IMR-90 (cell line): ENCODE data around the gene CCDC60. TPM values are rescaled to one million over a fixed set of nuclear protein-coding genes. Genes with fewer than 3 reads are reported as not detected.

Source experiments
- ATAC-seq: fragments of 200-7000 bp; cut with Tn5 transposase; 2 replicates; pipeline ENCODE4 v1.9.1; 2020; ENCODE audit warnings: low read depth, mild to moderate bottlenecking, moderate library complexity
- BruUV-seq: library from RNA; stranded (reverse); fragments of 400-500 nt; replicated peaks from 2 replicates; lab custom pipeline; 2021; lab: Mats Ljungman, UMichigan
- CTCF ChIA-PET: fragments of 300-600 bp; formaldehyde crosslinking; extraction: SDS; loops from one replicate; lab custom pipeline; 2021; ENCODE audit warnings: antibody characterized with exemption; lab: Yijun Ruan, JAX
- POLR2A ChIA-PET: fragments of 300-600 bp; sonication (Branson Sonifier 250); formaldehyde crosslinking; loops from one replicate; lab custom pipeline; 2022; ENCODE audit warnings: antibody characterized with exemption; ENCODE audit not compliant: unreplicated experiment; lab: Charles Lee
- DNase-seq: peaks from one replicate; pipeline ENCODE4 v3.0.0; 2013
- H2AFZ ChIP-seq: replicated peaks from 2 replicates; pipeline ENCODE3; 2013; ENCODE audit warnings: low read length, mild to moderate bottlenecking; ENCODE audit not compliant: poor library complexity
- H2AK5ac ChIP-seq: 2 replicates; pipeline ENCODE4 v1.6.1; 2013; ENCODE audit warnings: low read depth, low read length, inconsistent platforms
- H2AK9ac ChIP-seq: replicated peaks from 2 replicates; pipeline ENCODE3; 2013; ENCODE audit warnings: mild to moderate bottlenecking, low read depth, low read length, moderate library complexity; ENCODE audit not compliant: poor library complexity
- H2BK120ac ChIP-seq: 2 replicates; pipeline ENCODE4 v1.6.1; 2013; ENCODE audit warnings: low read depth, low read length, inconsistent platforms
- H2BK15ac ChIP-seq: 3 replicates; pipeline ENCODE4 v1.6.1; 2013; ENCODE audit warnings: low read depth, low read length, inconsistent platforms
- H2BK20ac ChIP-seq: 2 replicates; pipeline ENCODE4 v1.6.1; 2013; ENCODE audit warnings: low read depth, mild to moderate bottlenecking, inconsistent platforms, low read length, moderate library complexity
- H2BK5ac ChIP-seq: 2 replicates; pipeline ENCODE4 v1.6.1; 2013; ENCODE audit warnings: mild to moderate bottlenecking, low read depth, low read length, inconsistent platforms; ENCODE audit not compliant: poor library complexity, severe bottlenecking
- H3K14ac ChIP-seq: replicated peaks from 2 replicates; pipeline ENCODE4 v1.6.1; 2013; ENCODE audit warnings: low read depth, low read length, inconsistent platforms
- H3K18ac ChIP-seq: 2 replicates; pipeline ENCODE4 v1.6.1; 2013; ENCODE audit warnings: low read depth, low read length, control low read depth
- H3K23ac ChIP-seq: 2 replicates; pipeline ENCODE4 v1.6.1; 2013; ENCODE audit warnings: low read depth, low read length, inconsistent platforms
- H3K27ac ChIP-seq: 2 replicates; pipeline ENCODE4 v1.5.1; 2013; ENCODE audit warnings: mild to moderate bottlenecking, control low read depth, low read length; ENCODE audit not compliant: insufficient read depth
- H3K27me3 ChIP-seq: 2 replicates; pipeline ENCODE4 v1.6.1; 2013; ENCODE audit warnings: low read length; ENCODE audit not compliant: control insufficient read depth, insufficient read depth
- H3K36me3 ChIP-seq: 2 replicates; pipeline ENCODE4 v1.6.1; 2013; ENCODE audit warnings: low read length, mixed read lengths; ENCODE audit not compliant: control insufficient read depth, insufficient read depth
- H3K4ac ChIP-seq: 2 replicates; pipeline ENCODE4 v1.6.1; 2013; ENCODE audit warnings: low read depth, low read length, inconsistent platforms
- H3K4me1 ChIP-seq: 2 replicates; pipeline ENCODE4 v1.6.1; 2013; ENCODE audit warnings: low read length, mixed read lengths; ENCODE audit not compliant: control insufficient read depth, insufficient read depth
- H3K4me2 ChIP-seq: 2 replicates; pipeline ENCODE4 v1.6.1; 2013; ENCODE audit warnings: low read depth, mild to moderate bottlenecking, control low read depth, low read length, moderate library complexity
- H3K4me3 ChIP-seq: 2 replicates; pipeline ENCODE4 v1.5.1; 2013; ENCODE audit warnings: low read depth, mild to moderate bottlenecking, control low read depth, low read length, moderate library complexity; ENCODE audit not compliant: insufficient read depth
- H3K56ac ChIP-seq: 2 replicates; pipeline ENCODE4 v1.6.1; 2013; ENCODE audit warnings: low read length, inconsistent platforms; ENCODE audit not compliant: insufficient read depth; ENCODE audit errors: extremely low read depth
- H3K79me1 ChIP-seq, 2 experiments: 2 replicates each; pipeline ENCODE4 v1.6.1; 2013; ENCODE audit warnings: low read length in 2 of 2, inconsistent platforms in 1 of 2, low read depth in 1 of 2
- H3K9ac ChIP-seq: 2 replicates; pipeline ENCODE4 v1.6.1; 2013; ENCODE audit warnings: low read depth, low read length, control low read depth
- H3K9me1 ChIP-seq: 2 replicates; pipeline ENCODE4 v1.6.1; 2013; ENCODE audit warnings: low read length, inconsistent platforms; ENCODE audit not compliant: insufficient read depth
- H3K9me3 ChIP-seq: 2 replicates; pipeline ENCODE4 v1.6.1; 2013; ENCODE audit warnings: low read length; ENCODE audit not compliant: control insufficient read depth, insufficient read depth
- H4K20me1 ChIP-seq: 2 replicates; pipeline ENCODE4 v1.6.1; 2013; ENCODE audit warnings: low read length, inconsistent platforms; ENCODE audit not compliant: insufficient read depth
- H4K5ac ChIP-seq: 2 replicates; pipeline ENCODE4 v1.6.1; 2013; ENCODE audit warnings: mild to moderate bottlenecking, low read depth, low read length, control low read depth
- H4K8ac ChIP-seq, 2 experiments: 2 replicates each; pipeline ENCODE4 v1.6.1; 2013; ENCODE audit warnings: low read depth in 2 of 2, low read length in 2 of 2, control low read depth in 1 of 2, inconsistent platforms in 1 of 2
- H4K91ac ChIP-seq: 2 replicates; pipeline ENCODE4 v1.6.1; 2013; ENCODE audit warnings: low read depth, low read length, inconsistent platforms; ENCODE audit not compliant: insufficient read depth
- BHLHE40 ChIP-seq: fragments of 150-350 bp; IDR thresholded peaks from 2 replicates; pipeline ENCODE4 v1.6.1; 2016; ENCODE audit warnings: mild to moderate bottlenecking, low read depth, low read length
- CHD1 ChIP-seq: IDR thresholded peaks from 2 replicates; pipeline ENCODE4 v1.6.1; 2012; ENCODE audit warnings: low read depth, low read length, improper control_type of control experiment
- ELK1 ChIP-seq: fragments of 150-350 bp; IDR thresholded peaks from 2 replicates; pipeline ENCODE4 v1.6.1; 2016; ENCODE audit warnings: low read depth, mild to moderate bottlenecking, low read length, moderate library complexity, borderline replicate concordance
- MAFK ChIP-seq: IDR thresholded peaks from 2 replicates; pipeline ENCODE4 v1.6.1; 2012; ENCODE audit warnings: low read depth, low read length, improper control_type of control experiment
- POLR2A ChIP-seq: IDR thresholded peaks from 2 replicates; pipeline ENCODE4 v1.6.1; 2012; ENCODE audit warnings: mild to moderate bottlenecking, low read depth, low read length
- RFX5 ChIP-seq: IDR thresholded peaks from 2 replicates; pipeline ENCODE4 v1.8.0; 2012; ENCODE audit warnings: low read depth, mild to moderate bottlenecking, low read length, moderate library complexity
- SMC3 ChIP-seq: fragments of 150-350 bp; IDR thresholded peaks from 2 replicates; pipeline ENCODE4 v1.6.1; 2016; ENCODE audit warnings: low read depth, mild to moderate bottlenecking, antibody characterized with exemption, low read length, moderate library complexity
- USF2 ChIP-seq: fragments of 150-350 bp; IDR thresholded peaks from 2 replicates; pipeline ENCODE4 v1.6.1; 2017; ENCODE audit warnings: mild to moderate bottlenecking, antibody characterized with exemption, low read length, low read depth
- WGBS, 2 experiments: methylation state at CpG; one replicate each; pipeline versions ENCODE4 v1.1.5 to v1.1.7; 2013; ENCODE audit warnings: missing lambda C conversion rate in 2 of 2; ENCODE audit not compliant: insufficient read length in 1 of 2; ENCODE audit errors: extremely low coverage in 2 of 2; 5-methylcytosine and 5-hydroxymethylcytosine counted together
- dilution Hi-C: fragments of 300-500 bp; cut with HindIII; formaldehyde crosslinking; loops from one replicate; pipeline ENCODE4 v1.14.3; 2018; ENCODE audit warnings: low sequenced_read_pairs; ENCODE audit not compliant: unreplicated experiment
- in situ Hi-C: fragments of 300-500 bp; cut with MboI; formaldehyde crosslinking; loops from 3 replicates; pipeline ENCODE4 v1.14.3; 2019; ENCODE audit warnings: low sequenced_read_pairs, inconsistent platforms, mixed read lengths
- intact Hi-C: fragments of 100-400 bp; cut with micrococcal nuclease; formaldehyde crosslinking; loops from 2 replicates; pipeline ENCODE4 v1.10.0; 2022
- polyA plus RNA-seq, 3 experiments: library from polyadenylated mRNA; depleted of rRNA; stranded (reverse); fragments of >200 nt; gene quantifications; 2 replicates each; pipeline ENCODE4 v1.2.3, GENCODE V29; 2012; ENCODE audit warnings: low replicate concordance in 1 of 3
- total RNA-seq: library from RNA; depleted of rRNA; stranded (reverse); fragments of >200 nt; gene quantifications from 2 replicates; pipeline ENCODE4 v1.2.3, GENCODE V29; 2012
- TF ChIP-seq, protein P1 (sequence below): conservative IDR thresholded peaks from 2 replicates; pipeline ENCODE4 v1.5.1; 2012; ENCODE audit warnings: mild to moderate bottlenecking, low read depth, low read length, improper control_type of control experiment

Gene CCDC60
- total and polyA plus RNA-seq, 2 of the 4 experiments (the other 2 are of a cell fraction), result not detected

DNA sequence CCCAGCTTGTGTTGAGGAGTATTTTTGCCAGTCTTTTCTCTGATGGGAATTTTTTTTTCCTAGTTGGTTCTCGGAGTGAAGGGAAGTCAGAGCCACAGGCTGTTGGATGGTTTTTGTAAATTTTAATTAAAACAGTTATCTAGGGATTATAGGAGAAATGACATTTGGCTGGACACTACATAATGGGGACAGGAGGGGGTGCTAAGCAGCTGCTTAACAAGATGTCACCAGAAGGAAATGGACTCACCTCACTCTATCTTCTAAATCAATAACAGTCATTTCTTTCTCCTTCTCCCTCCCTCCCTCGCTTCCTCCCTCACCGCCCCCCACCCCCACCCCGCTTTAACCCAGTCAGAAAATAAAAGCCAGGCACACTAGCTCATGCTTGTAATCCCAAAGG is 165.7 kb downstream of the CCDC60 start:
- Histone ChIP-seq H3K4me1 (no peaks in the 10 kb centered on the region), H3K9me3 (peaks cover 14% of the 10 kb centered on the region), H4K20me1 (no peaks in the 10 kb centered on the region), H2AFZ (no peak overlapping the region), H3K4me3 (no peak overlapping the region), H3K4me2 (no peak overlapping the region), H3K18ac (no peak overlapping the region), H2BK15ac (no peak overlapping the region), H3K4ac (no peak overlapping the region), H3K23ac (no peak overlapping the region), H3K27ac (no peak overlapping the region), H3K9me1 (no peaks in the 10 kb centered on the region), H3K56ac (no peak overlapping the region), H2BK5ac (no peak overlapping the region), H4K8ac (no peak overlapping the region), H4K5ac (no peak overlapping the region), H2BK20ac (no peak overlapping the region), H3K79me1 (no peaks in the 10 kb centered on the region), H3K36me3 (no peaks in the 10 kb centered on the region), H4K91ac (no peak overlapping the region), H3K9ac (no peak overlapping the region), H3K14ac (no peak overlapping the region), H2AK5ac (no peak overlapping the region), H2AK9ac (no peak overlapping the region), H3K27me3 (no peaks in the 10 kb centered on the region), H2BK120ac (no peak overlapping the region)
- intact Hi-C loops (no loop called here), in situ Hi-C loops (no loop called here), dilution Hi-C loops (no loop called here)
- no peak for TF ChIP-seq POLR2A
- no peak for TF ChIP-seq CHD1
- no peak for TF ChIP-seq BHLHE40
- no peak for TF ChIP-seq SMC3
- TF ChIP-seq, protein P1, sequence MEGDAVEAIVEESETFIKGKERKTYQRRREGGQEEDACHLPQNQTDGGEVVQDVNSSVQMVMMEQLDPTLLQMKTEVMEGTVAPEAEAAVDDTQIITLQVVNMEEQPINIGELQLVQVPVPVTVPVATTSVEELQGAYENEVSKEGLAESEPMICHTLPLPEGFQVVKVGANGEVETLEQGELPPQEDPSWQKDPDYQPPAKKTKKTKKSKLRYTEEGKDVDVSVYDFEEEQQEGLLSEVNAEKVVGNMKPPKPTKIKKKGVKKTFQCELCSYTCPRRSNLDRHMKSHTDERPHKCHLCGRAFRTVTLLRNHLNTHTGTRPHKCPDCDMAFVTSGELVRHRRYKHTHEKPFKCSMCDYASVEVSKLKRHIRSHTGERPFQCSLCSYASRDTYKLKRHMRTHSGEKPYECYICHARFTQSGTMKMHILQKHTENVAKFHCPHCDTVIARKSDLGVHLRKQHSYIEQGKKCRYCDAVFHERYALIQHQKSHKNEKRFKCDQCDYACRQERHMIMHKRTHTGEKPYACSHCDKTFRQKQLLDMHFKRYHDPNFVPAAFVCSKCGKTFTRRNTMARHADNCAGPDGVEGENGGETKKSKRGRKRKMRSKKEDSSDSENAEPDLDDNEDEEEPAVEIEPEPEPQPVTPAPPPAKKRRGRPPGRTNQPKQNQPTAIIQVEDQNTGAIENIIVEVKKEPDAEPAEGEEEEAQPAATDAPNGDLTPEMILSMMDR, result no peak
- TF ChIP-seq MAFK, result no peak
- TF ChIP-seq ELK1, result no peak
- no peak for TF ChIP-seq RFX5
- TF ChIP-seq USF2, result no peak
- ATAC-seq (no peak), DNase-seq (no peak)
- CTCF ChIA-PET, result no interaction called here
- no CpG with 5 or more reads among the region's 4 CpGs for WGBS, 2 experiments
- BruUV-seq, result no TSS peak
- POLR2A ChIA-PET, result no interaction called here
